ENCODE data around the gene SEC16B.
A peak's percentile ranks its signal among the peaks of the same experiment; 100 is the strongest.

Gene SEC16B

DNA sequence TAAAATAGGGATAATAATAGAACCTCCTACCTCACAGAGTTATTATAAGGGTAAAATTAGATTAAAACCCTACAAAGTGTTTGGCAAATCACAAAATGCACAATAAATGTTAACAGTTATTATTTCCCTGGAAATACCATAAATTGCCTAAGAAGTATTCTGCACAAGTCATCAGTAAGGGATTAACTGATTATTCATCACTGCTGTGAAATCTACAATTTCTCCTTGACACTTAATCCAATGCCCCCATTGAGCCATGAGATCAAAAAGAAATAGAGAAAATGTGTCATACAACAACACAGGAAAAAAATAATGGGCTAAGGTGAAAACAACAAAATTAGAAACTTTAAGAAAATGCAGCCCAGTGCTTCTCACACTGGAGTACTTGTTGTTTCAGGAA, 6.7 kb upstream of the SEC16B start:
- no peak for DNase-seq

DNA sequence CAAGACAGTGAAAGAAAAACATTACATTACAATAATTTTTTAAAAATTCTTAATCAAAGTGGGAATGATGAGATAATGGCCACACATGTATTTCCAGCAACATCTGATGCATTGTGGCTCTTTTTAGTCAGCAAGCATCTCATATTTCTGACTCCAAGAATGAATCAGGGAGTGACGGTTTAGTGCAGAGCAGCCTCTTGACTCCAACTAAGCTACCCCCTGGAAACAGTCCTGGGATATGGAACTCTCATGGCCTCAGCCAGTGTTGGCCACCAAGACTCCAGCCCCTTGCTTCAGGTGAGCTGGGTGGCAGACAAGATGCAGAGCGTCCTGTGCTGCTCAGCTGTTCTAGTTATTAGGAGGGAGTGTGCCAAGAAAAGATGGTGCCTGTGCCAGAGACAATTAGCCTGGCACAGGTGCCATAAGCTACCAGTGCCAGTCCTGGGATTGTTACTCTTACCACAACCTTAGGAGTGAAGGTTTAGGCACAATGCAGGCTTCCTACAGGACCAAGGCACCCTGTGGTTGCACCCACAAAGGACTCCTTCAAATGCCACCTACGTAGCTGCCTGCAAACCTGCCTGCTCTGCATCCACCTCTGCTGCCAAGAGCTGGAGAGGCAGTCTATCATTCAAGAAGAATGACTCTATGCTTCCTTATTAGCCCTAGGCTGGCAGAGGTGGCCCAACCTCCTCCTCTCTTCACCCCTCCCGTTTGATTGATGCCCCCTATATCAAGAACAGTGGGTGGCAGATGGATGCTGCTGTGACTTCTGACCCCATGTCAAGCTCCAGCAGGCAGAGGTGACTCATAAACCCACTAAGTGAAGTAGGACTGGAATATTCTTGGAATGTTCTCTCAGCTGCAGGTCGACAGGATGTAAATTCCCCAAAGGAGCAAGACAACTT, 6.0 kb upstream of the SEC16B start:
- no peak for DNase-seq

DNA sequence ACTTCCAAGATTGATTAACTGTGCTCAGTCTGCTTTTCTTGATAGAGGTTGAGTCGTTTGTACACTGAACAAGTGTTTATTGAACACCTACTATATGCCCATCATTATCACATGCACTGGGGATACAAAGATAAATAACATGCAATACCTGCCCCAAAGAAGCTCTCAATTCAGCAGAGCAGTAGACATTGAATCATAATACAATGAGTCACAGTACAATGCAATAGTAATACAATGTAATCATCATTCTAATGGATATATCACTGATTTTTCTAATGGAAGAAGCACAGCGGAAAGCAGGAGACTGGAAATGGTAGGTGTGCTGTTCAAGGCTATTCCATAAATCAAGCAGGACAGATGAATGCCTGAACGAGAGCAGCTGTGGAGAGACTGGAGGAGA, 3.7 kb upstream of the SEC16B start:
- no peak for DNase-seq

DNA sequence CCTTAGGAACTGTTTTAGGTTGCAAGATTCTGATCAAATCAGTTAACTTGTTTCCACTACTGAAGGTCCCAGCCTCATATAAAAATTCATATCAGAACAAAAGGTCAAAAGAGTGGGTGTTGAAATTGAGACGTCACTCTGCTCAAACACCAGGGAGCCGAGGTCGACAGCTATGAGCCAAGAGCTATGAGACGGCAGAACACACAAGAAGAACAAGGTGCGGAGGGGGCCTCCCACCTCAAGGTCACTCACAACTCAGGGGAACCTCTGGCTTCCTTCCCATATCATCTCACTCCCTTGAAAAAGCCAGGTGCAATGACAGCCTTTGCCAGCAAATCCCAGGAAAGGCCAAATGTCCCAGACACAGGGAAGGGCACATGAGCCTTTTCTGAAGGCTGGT, 749 bp downstream of the SEC16B start:
- DNase-seq = no peak

DNA sequence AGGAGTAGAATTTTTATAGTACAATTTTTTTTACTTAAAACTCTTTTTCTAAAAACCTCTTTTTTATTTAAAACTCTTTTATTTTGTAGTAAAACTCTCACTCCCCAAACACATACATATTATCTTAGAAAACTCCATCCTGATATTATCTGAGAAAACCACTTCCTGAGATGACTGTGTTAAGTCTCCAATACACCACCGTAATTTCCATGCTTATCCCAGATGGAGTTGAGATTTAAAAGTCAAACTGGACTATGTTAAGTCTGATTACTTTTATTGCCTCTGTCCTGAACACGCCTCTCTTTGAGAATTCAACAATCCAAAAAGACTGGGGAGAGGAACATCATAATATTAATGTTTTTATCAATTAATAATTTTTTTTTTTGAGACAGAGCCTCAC, 3.7 kb downstream of the SEC16B start:
- no peak for DNase-seq

DNA sequence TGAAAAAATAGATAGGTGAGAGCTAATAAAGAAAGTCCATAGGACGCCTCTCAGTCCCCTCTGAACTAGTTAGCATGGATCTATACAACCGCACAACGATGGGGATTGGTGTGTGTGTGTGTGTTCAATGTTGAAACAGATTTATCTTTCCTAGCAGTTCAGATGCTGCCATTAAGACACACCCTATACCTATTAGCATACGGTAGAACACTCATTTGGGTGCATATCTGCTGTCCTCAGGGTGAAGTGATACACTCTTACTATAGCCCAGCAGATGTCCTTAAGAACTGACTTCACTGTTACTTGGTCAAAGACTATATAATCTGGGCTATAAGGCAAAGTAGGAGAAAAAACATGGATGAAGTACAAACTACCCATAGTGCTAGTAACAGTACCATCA, 4.6 kb downstream of the SEC16B start:
- no peak for DNase-seq

DNA sequence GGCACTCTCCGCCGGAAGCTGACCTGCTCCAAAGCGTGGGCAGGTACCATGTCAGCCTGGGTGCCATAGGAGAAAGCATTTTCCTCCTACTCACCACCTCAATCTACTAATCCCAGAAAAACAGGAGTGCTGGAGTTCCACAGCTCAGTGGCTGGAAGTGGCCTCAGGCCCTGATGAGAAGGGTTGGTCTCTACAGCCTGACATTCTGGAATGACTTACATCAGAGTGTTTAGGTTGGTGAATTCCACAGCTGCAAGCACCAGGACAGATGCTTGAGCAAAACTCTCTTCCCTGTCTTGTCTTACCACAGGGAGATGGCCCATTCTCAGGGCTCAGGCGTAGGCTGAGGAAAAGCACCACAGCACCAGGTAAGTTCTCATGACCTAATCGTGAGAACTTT, 5.5 kb downstream of the SEC16B start:
- DNase-seq = no peak

DNA sequence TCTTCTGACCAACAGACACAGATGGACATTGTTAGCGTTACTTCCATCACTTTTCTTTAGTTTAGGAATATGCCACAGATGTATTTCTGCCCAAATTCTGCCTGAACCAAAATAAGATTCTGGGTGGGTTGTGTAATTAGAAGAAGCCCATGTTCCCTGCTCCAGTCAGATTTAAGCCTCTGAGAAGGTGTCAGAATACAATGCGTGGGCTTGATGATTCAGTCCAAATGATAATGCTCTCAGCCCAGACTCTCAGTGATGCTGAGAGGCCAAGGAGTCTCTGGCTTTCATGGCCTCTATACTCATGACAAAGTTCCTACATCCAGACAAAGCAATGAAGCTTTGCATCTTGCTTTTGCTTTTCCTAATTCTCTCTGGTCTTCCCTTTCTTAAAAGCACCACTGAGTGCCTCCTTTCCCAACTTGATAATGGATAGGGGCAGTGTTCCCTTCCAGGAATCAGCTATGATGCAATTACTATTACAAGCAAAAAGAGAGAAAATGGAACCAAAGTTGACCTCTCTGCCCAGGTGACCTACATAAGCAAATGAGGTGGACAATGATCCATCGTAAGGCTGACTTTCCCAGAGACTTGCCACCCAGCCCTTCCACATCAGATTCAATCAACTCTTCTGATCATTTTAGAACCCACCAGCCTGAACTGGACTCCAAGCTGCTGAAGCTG, 8.8 kb downstream of the SEC16B start:
- no peak for DNase-seq

DNA sequence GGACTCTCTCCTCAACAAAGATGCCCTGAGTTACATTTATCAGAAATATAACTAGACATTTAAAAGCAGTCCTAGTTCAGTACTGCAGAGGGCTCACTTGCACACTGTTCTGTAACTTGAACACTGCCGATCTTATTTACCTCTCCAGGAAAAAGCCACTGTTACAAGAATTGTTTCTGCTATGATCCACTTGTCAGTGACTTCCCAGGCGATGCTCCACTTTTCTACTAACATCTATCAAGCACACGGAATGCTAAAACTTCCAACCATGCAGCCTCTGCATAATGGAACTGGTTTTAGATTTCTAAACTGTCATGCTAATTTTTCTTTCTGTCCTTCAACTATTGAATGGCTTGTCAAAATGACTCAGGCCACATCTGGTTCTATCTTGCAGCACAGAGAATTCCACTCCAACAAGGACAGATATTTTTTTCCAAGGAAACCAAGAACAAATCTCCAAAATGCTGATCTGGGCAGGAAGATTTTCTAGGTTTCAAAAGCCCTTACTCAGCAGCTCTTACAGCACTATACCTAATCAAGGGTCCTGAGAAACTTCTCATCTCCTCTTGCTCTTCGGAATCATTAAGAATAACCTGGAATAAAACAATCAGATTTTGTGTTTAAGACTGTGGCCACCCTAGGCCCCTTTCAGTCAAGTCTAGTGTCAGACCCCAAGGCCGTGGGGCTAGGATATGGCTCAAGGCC, 9.9 kb downstream of the SEC16B start:
- DNase-seq = no peak

DNA sequence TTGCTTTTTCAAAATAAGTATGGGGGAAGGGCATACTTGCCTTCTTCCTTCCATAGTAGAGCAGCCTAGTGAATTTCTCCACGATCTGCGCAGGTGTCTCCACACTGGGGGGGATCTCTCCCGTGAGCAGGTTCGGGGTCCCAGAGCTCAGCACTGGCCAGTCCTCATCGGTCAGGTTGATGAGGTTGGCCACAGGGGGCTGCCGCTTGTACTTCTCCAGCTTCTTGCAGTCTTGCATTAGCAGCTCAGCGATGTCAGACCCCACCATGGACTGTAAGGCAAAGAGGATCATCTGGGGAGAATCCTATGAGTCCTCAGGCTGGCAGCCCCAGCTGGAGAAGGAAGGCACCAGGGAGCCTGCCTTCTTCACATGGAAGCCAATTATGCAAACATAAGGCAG, 11.8 kb downstream of the SEC16B start:
- no peak for DNase-seq

DNA sequence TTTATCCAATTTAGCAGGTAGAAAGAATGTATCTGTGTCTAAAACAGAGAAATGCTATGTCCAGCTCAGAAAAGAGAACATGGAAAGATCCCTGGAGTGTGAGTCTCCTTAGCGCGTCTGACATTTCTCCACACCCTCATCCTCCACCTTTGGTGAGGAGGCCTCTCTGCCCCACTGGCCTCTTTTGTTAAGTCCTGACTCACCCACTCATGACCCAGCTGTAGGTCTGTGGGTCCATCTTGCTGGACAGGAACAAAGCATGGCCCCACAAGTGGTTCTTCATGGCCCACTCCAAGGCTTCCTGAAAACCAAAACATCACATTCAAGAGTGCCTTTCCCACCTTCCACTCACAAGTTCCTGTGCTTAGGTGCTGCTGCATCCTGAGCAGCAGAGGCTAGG, 15.8 kb downstream of the SEC16B start:
- no peak for DNase-seq

DNA sequence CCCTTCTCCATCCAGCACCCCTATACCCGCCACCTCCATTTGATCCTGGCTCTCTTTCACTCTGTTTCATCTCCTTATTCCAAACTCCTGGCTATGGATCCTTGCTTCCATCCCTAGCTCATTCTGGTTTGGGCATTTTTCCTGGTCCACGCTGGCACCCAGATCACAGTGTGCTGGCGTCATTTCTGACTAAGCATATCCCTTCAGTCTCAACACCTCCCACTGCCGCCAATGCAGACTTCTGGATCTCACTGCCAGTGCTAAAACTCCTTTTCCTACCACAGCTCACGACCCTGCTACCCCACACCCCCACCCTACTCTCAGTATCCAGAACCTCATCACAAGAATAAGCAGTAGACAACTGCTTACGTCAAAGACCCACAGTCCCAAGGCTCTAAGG, 16.3 kb downstream of the SEC16B start:
- no peak for DNase-seq

DNA sequence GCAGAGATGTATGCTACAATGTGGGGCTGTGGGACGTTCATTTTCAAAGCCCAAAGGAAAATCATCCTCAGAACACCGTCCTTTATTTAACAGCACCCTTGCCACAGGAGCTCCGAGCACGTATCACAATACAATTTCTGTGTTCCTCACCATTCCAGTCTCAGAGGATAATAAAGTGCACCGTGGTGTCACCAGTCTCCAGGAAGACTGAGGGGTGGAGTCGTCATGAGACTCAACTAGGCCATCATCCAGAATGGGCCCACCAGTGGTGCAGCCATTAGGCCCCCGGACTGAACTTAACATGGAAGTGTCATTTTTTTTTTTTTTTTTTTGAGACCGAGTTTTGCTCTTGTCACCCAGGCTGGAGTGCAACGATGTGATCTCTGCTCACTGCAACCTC, 17.2 kb downstream of the SEC16B start:
- no peak for DNase-seq

DNA sequence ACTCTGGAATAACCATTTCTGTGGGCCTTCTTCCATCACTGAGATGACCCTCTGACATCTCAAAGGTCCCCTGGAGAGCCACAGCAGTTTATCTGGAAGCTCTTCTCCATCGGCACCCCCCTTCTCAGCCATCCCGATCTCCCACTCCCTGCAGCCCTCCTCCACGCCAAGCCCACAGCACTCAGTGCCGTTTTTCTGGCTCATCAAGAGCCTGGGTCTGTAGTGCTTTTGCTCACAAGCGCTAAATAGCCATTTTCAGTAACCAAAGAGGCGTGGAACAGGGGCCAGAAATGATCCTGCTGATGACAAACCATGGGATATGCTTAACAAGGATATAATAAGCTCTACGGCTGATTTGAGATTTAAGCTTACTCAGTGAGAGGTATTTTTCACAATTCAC, 17.6 kb downstream of the SEC16B start:
- no peak for DNase-seq

DNA sequence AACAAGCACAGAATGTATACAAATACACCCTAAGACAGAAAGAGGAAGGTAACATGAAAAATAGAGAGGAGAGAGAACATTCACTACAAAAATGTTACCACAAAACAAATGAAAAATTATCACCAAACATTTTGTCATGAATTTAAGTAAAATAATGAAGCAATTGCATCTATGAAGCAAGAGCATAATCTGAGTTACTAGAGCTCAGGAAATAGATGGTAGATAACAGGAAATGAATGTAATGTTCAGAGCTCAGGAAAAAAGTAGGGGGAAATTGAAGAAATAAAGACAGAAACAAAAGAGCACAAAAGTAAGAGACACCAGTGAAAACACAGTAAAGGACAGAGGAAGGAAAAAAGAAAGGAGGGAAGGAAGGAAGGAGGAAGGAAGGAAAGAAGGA, 19.4 kb downstream of the SEC16B start:
- no peak for DNase-seq

DNA sequence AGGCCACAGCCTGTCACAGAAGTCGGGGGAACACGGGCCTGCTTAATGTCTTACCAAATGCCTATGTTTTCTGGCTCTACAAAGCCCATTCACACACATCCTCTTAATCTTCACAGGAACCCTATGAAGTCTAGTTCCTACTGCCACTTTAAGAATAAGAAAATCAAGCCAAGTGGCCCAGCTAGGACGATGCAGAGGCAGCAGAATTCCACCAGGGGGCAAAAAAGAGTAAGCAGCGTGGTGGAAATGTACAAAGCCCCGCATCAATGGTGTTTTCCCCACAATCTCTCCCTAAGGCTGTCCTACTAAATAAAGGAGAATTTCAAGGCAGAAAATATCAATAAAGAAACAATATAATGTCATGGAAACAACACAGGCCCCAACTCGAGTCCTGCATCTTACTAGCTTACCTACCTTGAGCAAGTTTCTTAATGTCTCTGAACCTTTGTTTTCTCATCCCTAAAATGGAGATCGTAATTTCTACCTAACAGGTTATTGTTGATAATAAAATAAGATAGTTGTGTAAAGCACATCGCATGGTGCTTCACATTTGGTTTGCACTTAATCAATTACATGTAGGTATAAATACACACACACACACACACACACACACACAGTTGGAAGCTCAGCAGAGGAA, 21.4 kb downstream of the SEC16B start:
- DNase-seq = peak; percentile 10 to 28

DNA sequence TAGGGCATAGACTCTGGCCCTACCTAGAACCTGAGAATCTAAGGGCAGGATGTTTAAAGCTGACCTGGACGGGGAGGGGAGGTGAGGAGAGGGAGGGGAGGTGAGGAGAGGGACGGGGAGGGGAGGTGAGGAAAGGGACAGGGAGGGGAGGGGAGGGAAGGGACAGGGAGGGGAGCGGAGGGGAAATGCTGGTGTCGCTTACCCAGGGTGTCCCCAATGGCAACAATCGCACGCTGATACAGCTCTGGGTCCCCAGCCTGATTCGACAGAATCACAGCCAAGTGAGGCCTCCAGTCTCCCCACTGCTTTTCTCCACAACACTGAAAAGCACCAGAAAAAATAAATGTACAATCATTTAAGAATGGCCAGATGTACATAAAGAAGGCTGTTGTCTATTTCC, 22.2 kb downstream of the SEC16B start:
- DNase-seq = no peak

DNA sequence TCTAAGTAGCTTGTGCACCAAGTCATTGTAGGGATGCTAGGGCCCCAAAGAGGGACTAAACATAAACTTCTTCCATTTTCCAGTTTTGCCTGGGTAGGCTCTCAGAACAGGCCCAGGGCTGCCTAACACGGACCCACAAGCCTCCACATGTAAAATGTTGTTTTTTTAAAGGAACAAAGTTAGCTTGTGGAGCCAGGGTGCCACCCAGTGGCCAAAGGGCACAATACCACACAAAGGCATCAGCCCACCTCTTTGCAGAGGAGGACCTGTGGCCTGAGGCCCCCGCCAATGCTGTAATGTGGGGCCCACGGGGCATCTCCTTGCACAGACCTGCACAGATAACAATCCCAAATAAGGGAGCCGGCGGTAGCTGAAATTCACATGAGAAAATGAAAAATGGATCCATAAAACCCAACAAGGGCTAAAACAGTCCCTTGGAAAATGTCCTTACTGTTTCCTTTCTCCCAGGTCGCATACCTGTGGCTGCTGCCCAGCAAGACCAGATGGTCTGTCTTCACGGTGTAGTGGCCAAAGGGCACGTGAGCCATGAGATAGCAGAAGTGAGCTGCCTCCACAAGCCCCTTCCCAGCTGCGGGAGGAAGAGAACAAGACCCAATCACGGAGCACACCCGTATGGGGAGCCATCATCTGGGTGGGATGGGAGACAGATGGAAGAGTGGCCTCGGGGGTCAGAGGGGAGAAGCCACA, 23.8 kb downstream of the SEC16B start:
- DNase-seq = peak in 1 of 2 donors; percentile 3

DNA sequence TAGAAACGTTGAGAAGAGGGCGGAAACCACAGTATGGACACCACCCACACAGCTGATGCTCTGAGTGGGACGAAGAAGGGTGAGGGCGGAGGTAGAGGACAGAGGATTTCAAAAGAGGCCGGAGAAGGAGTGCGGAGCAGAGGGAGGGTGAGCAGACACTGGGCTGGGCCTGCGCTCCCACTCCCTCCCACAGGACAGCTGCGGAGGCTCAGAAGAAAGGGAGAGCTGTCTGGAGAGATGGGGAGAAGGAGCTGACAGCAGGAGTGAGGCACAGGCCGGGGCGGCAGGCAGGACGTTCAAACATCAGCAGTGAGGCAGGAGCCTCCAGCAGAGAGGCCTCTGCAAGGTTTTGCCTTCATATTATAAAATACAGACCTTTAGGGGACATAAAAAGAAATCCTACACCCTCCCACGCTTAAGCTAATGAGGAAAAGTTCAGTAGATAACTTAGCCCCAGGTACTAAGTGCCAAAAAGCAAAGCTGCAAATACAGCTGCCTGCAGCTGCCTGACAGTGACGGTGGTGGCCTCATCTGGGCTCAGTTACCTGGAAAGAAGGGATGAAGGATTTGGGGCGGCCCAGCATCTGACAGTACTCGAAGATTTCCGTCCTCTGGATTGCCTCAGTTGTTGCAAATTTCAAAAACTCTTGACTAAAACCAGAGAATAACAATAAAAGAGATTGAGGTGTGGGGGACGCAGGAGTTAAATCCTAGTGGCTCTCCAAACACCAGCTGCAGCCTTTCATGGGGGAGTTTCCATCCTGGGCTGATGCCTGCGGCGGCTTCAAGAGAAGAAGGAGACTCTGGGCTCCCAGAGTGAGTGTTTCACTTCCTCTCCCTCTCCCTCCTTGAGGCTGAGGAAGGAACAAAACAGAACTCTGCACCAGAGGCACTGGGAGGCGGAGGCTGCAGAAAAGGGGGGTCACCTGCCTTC, 25.6 kb downstream of the SEC16B start:
- no peak for DNase-seq

DNA sequence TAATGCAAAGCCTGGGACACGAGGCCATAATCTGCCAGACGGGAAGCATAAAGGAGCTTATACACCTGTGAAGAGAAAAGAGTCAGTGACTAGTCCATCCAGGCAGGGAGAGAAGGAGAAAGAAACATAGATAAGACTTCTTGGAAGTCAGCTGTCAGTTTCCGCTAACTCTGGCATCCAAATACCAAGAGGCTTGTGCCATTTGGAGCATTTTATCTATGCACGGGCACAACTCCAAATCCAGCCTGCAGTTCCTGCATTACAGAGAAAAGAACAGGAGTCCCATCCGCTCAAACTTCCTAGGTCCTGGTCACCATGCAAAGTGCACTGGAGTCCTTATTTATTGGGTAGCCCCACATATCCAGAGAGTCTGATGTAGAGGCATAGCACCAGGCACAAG, 27.9 kb downstream of the SEC16B start:
- DNase-seq = no peak

DNA sequence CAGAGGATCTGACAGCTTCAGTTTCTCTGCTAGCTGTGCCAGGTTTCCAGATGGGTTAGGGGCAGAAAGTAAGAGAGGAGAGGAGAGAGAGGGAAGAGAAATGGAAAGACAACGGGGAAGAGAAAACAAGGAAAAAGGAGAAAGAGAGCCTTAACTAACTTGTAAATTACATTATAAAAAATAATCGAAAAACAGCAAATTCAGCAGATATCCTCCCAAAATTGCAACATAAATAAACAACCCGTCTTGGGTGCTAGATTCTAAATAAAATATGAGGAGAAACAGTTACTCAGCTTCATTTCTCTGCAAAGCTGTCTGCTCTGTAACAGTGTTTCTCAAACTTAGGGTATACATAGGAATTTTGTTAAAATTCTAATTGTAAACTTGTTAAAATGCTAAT, 29.2 kb downstream of the SEC16B start:
- no peak for DNase-seq

DNA sequence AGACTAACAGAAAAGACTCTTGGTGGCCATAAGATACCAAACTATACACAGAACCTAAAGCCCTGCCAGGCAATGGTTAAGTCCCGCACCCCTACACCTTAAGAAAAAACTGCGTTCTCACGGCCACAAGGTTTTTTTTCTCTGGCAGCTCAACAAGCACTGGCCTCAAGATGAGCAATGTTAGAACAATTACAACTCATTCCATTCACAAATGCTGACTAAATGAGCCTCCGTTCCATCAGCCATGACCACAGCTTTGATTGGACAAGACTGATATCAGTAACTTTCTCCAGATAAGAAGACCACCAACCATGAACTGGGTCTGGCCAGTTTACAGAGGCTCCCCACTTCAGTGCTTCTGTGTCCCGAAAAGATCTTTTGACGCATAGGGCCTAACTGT, 31.9 kb downstream of the SEC16B start:
- no peak for DNase-seq

Measured in CD4-positive, alpha-beta T cell treated with Interleukin-4 for 1 hour (primary cell).